Chondrocyte (in vitro differentiated cells): ENCODE data around the gene MAOB. TPM values are rescaled to one million over a fixed set of nuclear protein-coding genes. Genes with fewer than 3 reads are reported as not detected.
"Not testable (repeated sequence)": the region's sequence is repeated elsewhere in the genome, so short reads cannot be mapped to it uniquely, and the experiment has no call there.

Experiments used
- DNase-seq: peaks from one replicate; pipeline ENCODE4 v3.0.0; 2021; ENCODE audit warnings: mixed read lengths, low spot score
- H3K27ac Mint-ChIP-seq: one replicate; pipeline ENCODE4 v1.8.0; 2021; ENCODE audit warnings: mild to moderate bottlenecking, moderate library complexity, mixed read lengths; ENCODE audit not compliant: unreplicated experiment
- H3K27me3 Mint-ChIP-seq: 2 replicates; pipeline ENCODE4 v1.8.0; 2021; ENCODE audit warnings: low read depth, mixed read lengths
- H3K36me3 Mint-ChIP-seq: 2 replicates; pipeline ENCODE4 v1.8.0; 2021; ENCODE audit warnings: low read depth, mixed read lengths
- H3K4me1 Mint-ChIP-seq: 2 replicates; pipeline ENCODE4 v1.8.0; 2021; ENCODE audit warnings: low read depth, mild to moderate bottlenecking, mixed read lengths
- H3K4me3 Mint-ChIP-seq: one replicate; pipeline ENCODE4 v1.8.0; 2021; ENCODE audit warnings: mild to moderate bottlenecking, moderate library complexity, mixed read lengths; ENCODE audit not compliant: unreplicated experiment
- H3K9me3 Mint-ChIP-seq: 2 replicates; pipeline ENCODE4 v1.8.0; 2021; ENCODE audit warnings: low read depth, mixed read lengths
- long read RNA-seq: library from polyadenylated mRNA; stranded (forward); transcript quantifications from one replicate; pipeline ENCODE4 v2.0.0, GENCODE V29; 2021
- total RNA-seq: library from RNA; stranded (reverse); gene quantifications from 3 replicates; pipeline ENCODE4 v1.2.1, GENCODE V29; 2021
- TF ChIP-seq, protein P1 (sequence below): fragments of 200-600 bp; sonication (generic); IDR thresholded peaks from 2 replicates; pipeline ENCODE4 v1.5.0; 2021; ENCODE audit warnings: antibody characterized with exemption, mild to moderate bottlenecking, moderate library complexity

MAOB gene
- total RNA-seq: 0.36 to 3.2 TPM (median 2.9 TPM) in 3 replicates
- long read RNA-seq, transcript MAOB-201 (15 exons, 2,566 nt): major isoform, 7 of 9 reads
- long read RNA-seq, partial matches to known transcripts: 1 of 9 reads
- long read RNA-seq, other reads (novel, unspliced or antisense): 1 of 9 reads

DNA sequence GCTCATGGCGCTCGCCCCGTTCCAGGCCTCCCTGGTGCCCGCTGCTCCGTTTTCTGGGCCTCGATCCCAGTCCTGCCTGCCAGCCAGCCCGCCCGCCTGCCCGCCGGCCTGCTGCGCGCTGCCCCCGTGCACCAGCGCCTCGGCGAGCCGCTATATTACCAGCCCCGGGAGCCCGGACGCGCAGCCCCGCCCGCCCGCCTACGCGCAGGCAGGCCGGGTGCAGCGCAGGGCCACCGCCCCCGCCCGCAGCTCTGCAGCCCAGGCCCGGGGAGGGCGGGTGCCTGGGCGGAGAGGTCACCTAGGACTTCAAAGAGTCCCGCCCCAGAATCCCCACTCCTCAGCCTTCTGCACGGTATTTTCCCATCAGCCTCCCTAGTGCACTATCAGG, at the start of gene MAOB:
TSS of gene MAOB (minus strand) at position 157 of the 388 bp plus-strand sequence. CDS start at position 6, 151 bp downstream.
- peaks cover 7% of the 10 kb centered on the region for H3K9me3 Mint-ChIP-seq
- no peaks in the 10 kb centered on the region for H3K36me3 Mint-ChIP-seq
- peaks cover 7% of the 10 kb centered on the region for H3K4me1 Mint-ChIP-seq
- H3K27me3 Mint-ChIP-seq: no peaks in the 10 kb centered on the region
- no peak for DNase-seq
- no peak within 1 kb of the TSS for H3K27ac Mint-ChIP-seq
- TF ChIP-seq, protein P1, sequence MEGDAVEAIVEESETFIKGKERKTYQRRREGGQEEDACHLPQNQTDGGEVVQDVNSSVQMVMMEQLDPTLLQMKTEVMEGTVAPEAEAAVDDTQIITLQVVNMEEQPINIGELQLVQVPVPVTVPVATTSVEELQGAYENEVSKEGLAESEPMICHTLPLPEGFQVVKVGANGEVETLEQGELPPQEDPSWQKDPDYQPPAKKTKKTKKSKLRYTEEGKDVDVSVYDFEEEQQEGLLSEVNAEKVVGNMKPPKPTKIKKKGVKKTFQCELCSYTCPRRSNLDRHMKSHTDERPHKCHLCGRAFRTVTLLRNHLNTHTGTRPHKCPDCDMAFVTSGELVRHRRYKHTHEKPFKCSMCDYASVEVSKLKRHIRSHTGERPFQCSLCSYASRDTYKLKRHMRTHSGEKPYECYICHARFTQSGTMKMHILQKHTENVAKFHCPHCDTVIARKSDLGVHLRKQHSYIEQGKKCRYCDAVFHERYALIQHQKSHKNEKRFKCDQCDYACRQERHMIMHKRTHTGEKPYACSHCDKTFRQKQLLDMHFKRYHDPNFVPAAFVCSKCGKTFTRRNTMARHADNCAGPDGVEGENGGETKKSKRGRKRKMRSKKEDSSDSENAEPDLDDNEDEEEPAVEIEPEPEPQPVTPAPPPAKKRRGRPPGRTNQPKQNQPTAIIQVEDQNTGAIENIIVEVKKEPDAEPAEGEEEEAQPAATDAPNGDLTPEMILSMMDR: no peak
- H3K4me3 Mint-ChIP-seq: no peak within 1 kb of the TSS

DNA sequence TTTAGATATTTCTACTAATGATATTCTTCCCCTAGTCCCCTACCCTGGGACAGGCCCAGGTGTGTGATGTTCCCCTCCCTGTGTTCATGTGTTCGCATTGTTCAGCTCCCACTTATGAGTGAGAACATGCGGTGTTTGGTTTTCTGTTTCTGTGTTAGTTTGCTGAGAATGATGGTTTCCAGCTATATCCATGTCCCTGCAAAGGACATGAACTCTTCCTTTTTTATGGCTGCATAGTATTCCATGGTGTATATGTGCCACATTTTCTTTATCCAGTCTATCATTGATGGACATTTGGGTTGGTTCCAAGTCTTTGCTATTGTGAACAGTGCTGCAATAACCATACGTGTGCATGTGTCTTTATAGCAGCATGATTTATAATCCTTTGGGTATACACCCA, 39.8 kb upstream of the MAOB start:
- not testable (repeated sequence) for H3K27ac Mint-ChIP-seq, H3K27me3 Mint-ChIP-seq, DNase-seq, H3K4me3 Mint-ChIP-seq, H3K36me3 Mint-ChIP-seq, H3K4me1 Mint-ChIP-seq
- H3K9me3 Mint-ChIP-seq: peaks cover 32% of the 10 kb centered on the region

DNA sequence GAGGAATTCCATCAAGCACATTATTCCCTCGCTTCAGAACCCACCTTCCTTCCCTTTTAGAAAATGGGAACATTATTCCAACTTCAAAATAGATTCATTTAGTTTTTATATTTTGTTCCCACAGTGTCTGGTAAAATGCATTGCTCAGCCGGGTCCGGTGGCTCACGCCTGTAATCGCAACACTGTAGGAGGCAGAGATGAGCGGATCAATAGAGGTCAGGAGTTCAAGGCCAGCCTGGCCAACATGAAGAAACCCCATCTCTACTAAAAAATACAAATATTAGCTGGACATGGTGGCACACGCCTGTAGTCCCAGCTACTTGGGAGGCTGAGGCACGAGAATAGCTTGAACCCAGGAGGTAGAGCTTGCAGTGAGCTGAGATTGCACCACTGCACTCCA, 28.5 kb upstream of the MAOB start:
- DNase-seq: not testable (repeated sequence)

DNA sequence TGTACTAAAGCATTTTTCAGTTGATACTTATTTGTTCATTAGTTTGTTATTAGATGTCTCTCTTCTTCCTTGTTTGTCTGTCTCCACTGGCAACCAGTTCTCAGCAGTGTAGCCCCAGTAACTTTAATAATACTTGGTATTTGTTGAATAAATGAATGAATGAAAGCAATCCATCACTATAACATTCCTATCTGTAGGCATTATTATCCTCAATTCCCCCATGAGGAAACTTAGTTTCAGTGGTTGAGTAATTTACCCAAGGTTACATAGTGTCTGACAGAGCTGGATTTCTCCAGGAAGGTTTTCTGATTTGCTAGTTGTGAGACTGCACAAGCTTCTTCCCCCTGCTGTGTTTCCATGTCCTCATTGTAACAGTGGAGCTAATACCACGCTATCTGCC, 27.8 kb upstream of the MAOB start:
- TF ChIP-seq, protein P1: no peak
- Mint-ChIP-seq H3K27me3 (no peaks in the 10 kb centered on the region), H3K9me3 (peaks cover 2% of the 10 kb centered on the region), H3K27ac (no peak overlapping the region), H3K4me3 (no peak overlapping the region), H3K4me1 (no peaks in the 10 kb centered on the region), H3K36me3 (no peaks in the 10 kb centered on the region)
- no peak for DNase-seq

More for the DNA sequence above, 28.5 kb upstream of the MAOB start:
- H3K27ac Mint-ChIP-seq, H3K4me3 Mint-ChIP-seq, H3K4me1 Mint-ChIP-seq, H3K9me3 Mint-ChIP-seq, H3K27me3 Mint-ChIP-seq, H3K36me3 Mint-ChIP-seq: not testable (repeated sequence)

DNA sequence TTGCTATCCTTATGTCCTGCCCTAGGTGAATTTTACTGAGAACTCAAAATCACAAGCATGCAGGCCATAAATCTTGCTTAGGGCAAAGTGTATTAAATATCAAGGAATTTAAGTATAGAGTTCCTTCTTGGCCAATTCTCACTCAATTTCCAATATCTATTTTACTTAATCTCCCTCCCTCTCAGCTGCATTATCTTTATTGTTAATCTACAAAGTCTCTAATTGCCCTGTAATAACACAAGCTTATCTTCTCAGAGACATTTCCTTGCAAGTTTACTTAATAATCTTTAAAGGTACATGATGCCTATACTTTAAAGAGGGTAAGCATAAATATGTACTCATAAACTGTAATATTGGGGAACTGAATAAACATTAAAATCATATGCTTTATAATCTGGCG, 26.9 kb upstream of the MAOB start:
- H3K4me1 Mint-ChIP-seq: no peaks in the 10 kb centered on the region
- TF ChIP-seq, protein P1: no peak
- peaks cover 2% of the 10 kb centered on the region for H3K9me3 Mint-ChIP-seq
- no peak for DNase-seq
- H3K4me3 Mint-ChIP-seq: no peak overlapping the region
- no peaks in the 10 kb centered on the region for H3K27me3 Mint-ChIP-seq
- no peak overlapping the region for H3K27ac Mint-ChIP-seq
- H3K36me3 Mint-ChIP-seq: no peaks in the 10 kb centered on the region

DNA sequence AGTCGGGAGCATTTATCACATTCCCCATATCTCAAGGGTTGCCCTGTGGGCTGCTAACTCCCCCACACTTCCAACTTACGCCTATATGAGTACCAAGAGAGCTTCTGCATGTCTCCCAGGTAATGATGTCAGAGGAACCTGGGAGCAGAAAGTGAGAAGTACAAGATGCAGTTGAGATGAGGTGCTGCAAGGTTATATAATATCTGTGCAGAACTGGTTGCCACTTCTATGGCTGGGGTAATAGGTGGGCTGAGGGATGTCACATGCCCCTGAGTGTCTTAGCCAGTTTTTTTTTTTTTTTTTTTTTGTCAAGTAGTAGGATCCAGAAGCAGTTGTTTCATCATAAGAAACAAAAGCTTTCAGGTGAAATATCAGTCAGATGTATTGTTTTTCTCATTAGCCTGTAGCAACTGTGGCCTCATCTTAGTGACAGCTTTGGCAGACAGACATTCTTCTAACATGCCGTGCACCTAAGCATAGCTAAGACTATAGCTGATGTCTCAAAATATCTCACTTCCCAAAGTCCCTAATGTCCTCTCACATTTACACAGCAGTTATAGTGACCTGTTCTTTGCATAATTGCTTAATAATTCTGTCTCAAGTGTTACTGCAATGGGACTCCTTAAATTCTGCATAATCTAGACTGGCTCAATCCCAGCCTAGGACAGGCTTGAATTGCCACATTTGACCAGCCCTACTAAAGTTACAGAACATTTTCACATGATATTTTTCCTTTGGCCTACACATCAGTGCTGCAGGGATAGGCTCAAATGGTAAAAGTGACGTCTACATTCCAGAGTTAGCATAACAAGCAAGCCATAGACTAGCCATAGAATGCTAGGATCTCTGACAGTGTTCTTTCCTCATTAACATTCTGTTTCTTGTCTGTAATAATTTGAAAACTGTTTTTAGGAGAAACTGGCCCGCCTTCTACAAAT, 17.9 kb upstream of the MAOB start:
- Mint-ChIP-seq H3K4me3 (no peak overlapping the region), H3K36me3 (no peaks in the 10 kb centered on the region), H3K9me3 (no peaks in the 10 kb centered on the region), H3K27me3 (no peaks in the 10 kb centered on the region), H3K27ac (no peak overlapping the region), H3K4me1 (peaks cover 5% of the 10 kb centered on the region)
- TF ChIP-seq, protein P1: no peak
- no peak for DNase-seq
